Endodermal cell (in vitro differentiated cells): ENCODE measurements around the gene ABLIM3. TPM values are rescaled to one million over a fixed set of nuclear protein-coding genes. Genes with fewer than 3 reads are reported as not detected.

Source experiments
- DNase-seq: peaks from one replicate; pipeline ENCODE4 v3.0.0-alpha.2; 2017
- H3K27ac ChIP-seq: 2 replicates; pipeline ENCODE4 v1.5.1; 2013; ENCODE audit warnings: mild to moderate bottlenecking, low read depth, low read length, moderate library complexity
- H3K27me3 ChIP-seq: 2 replicates; pipeline ENCODE4 v1.6.1; 2013; ENCODE audit warnings: mild to moderate bottlenecking, low read length, moderate library complexity; ENCODE audit not compliant: insufficient read depth, control insufficient read depth, poor library complexity, severe bottlenecking
- H3K36me3 ChIP-seq: 2 replicates; pipeline ENCODE4 v1.7.0; 2013; ENCODE audit warnings: mild to moderate bottlenecking, low read length, moderate library complexity; ENCODE audit not compliant: control insufficient read depth, insufficient read depth
- H3K4me1 ChIP-seq: one replicate; pipeline ENCODE4 v1.7.0; 2013; ENCODE audit warnings: low read length; ENCODE audit not compliant: control insufficient read depth, insufficient read depth
- H3K4me3 ChIP-seq: 2 replicates; pipeline ENCODE4 v1.5.1; 2013; ENCODE audit warnings: mild to moderate bottlenecking, low read length, moderate library complexity
- H3K9ac ChIP-seq: 2 replicates; pipeline ENCODE4 v1.6.1; 2013; ENCODE audit warnings: mild to moderate bottlenecking, low read length, moderate library complexity; ENCODE audit not compliant: poor library complexity, severe bottlenecking; ENCODE audit errors: extremely low read depth
- H3K9me3 ChIP-seq: 2 replicates; pipeline ENCODE4 v1.6.1; 2013; ENCODE audit warnings: mild to moderate bottlenecking, low read length, moderate library complexity; ENCODE audit not compliant: control insufficient read depth
- H3K27ac Mint-ChIP-seq: 2 replicates; pipeline ENCODE4 v1.8.0; 2020; ENCODE audit warnings: mixed read lengths
- H3K27me3 Mint-ChIP-seq: 2 replicates; pipeline ENCODE4 v1.8.0; 2021; ENCODE audit warnings: mild to moderate bottlenecking, mixed read lengths; ENCODE audit not compliant: insufficient read depth
- H3K36me3 Mint-ChIP-seq: 2 replicates; pipeline ENCODE4 v1.8.0; 2020; ENCODE audit warnings: low read depth, mixed read lengths
- H3K4me1 Mint-ChIP-seq: 2 replicates; pipeline ENCODE4 v1.8.0; 2020; ENCODE audit warnings: mixed read lengths
- H3K4me3 Mint-ChIP-seq: 2 replicates; pipeline ENCODE4 v1.8.0; 2020; ENCODE audit warnings: mild to moderate bottlenecking, moderate library complexity, mixed read lengths
- H3K9me3 Mint-ChIP-seq: 2 replicates; pipeline ENCODE4 v1.8.0; 2020; ENCODE audit warnings: mild to moderate bottlenecking, mixed read lengths
- WGBS, 2 experiments: methylation state at CpG; one replicate each; pipeline versions ENCODE4 v1.1.5 to v1.1.7; 2013; ENCODE audit warnings: missing lambda C conversion rate in 2 of 2, mixed read lengths in 1 of 2; ENCODE audit not compliant: insufficient coverage in 1 of 2, insufficient read length in 1 of 2; 5-methylcytosine and 5-hydroxymethylcytosine counted together
- total RNA-seq, 2 donors: library from RNA; stranded (reverse); fragmentation: NEBNext Ultra II Directional in 1 of 2; extraction: Animal tissue kit (Norgen Biotek cat#: 25700) in 1 of 2; gene quantifications; 2 replicates in 1 of 2; 3 replicates in 1 of 2; pipeline ENCODE4 v1.2.1, GENCODE V29; 2021
- TF ChIP-seq, protein P1 (sequence below): fragments of 200-600 bp; sonication (generic); conservative IDR thresholded peaks from 2 replicates; pipeline ENCODE4 v1.5.0; 2021; ENCODE audit warnings: antibody characterized with exemption, mild to moderate bottlenecking

ABLIM3 gene
- total RNA-seq, 2 donors from 2014 or later: 0.24 to 0.66 TPM

DNA sequence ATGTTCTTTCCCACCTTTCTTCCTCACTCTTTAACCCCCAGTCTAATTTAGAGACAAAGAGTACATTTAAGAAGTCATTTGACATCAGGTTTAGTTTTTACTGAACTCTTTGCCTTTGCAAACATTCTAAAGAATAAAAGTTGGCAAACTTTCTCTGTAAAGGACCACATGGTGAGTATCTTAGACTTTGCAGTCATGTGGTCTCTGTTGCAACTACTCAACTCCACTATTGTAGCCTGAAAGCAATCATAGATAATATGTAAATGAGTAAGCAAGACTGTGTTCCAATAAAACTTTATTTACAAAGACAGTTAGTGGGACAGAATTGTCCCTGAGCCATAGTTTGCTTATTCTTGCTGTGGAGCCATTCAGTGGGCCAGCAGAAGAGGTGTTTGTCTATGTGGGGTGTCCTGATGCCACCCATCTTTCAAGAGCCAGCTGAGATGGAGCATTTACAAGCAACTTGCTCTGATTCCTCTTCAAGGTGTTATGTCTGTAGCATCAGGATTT is 25.4 kb downstream of the ABLIM3 start:
- H3K27me3 ChIP-seq: peaks cover 4% of the 10 kb centered on the region
- no peaks in the 10 kb centered on the region for H3K36me3 ChIP-seq
- H3K4me3 ChIP-seq: no peak overlapping the region
- H3K27ac ChIP-seq: no peak overlapping the region
- no peak overlapping the region for H3K4me3 Mint-ChIP-seq
- no peaks in the 10 kb centered on the region for H3K9me3 Mint-ChIP-seq
- no peak overlapping the region for H3K9ac ChIP-seq
- no peaks in the 10 kb centered on the region for H3K4me1 ChIP-seq
- H3K27ac Mint-ChIP-seq: no peak overlapping the region
- no peaks in the 10 kb centered on the region for H3K4me1 Mint-ChIP-seq
- H3K9me3 ChIP-seq: no peaks in the 10 kb centered on the region
- H3K36me3 Mint-ChIP-seq: no peaks in the 10 kb centered on the region
- TF ChIP-seq, protein P1, sequence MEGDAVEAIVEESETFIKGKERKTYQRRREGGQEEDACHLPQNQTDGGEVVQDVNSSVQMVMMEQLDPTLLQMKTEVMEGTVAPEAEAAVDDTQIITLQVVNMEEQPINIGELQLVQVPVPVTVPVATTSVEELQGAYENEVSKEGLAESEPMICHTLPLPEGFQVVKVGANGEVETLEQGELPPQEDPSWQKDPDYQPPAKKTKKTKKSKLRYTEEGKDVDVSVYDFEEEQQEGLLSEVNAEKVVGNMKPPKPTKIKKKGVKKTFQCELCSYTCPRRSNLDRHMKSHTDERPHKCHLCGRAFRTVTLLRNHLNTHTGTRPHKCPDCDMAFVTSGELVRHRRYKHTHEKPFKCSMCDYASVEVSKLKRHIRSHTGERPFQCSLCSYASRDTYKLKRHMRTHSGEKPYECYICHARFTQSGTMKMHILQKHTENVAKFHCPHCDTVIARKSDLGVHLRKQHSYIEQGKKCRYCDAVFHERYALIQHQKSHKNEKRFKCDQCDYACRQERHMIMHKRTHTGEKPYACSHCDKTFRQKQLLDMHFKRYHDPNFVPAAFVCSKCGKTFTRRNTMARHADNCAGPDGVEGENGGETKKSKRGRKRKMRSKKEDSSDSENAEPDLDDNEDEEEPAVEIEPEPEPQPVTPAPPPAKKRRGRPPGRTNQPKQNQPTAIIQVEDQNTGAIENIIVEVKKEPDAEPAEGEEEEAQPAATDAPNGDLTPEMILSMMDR: no peak
- no peak for DNase-seq
- H3K27me3 Mint-ChIP-seq: peaks cover 10% of the 10 kb centered on the region

DNA sequence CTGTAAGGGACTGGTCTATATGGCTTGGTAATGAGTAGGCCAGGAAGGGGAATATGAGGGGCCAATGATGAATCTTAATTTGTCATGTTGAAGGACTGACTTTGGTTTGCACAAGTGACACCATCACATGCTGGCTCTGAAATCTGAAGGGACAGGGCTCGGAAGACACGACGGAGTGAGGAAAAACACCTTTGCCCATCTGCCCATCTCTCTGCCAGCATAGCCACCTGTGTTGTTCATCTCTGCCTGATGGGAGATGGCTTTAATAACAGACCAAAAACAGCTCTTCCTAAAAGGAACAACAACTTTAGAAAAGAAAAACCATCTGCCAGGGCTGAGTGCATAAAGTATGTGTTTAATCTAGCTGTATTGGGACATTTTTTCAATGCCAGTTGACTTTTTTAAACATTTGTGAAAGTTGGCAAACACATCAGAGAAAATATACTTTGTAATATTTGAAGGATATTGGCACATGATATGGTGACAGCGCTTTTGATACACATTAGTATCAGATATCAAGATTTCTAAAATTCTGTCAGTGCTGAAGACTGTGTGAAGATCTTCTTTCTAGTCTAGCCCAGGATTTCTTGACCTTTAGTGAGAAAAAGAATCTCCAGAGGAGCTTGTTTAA is 27.1 kb downstream of the ABLIM3 start:
- Histone ChIP-seq H3K4me1 (no peaks in the 10 kb centered on the region), H3K36me3 (no peaks in the 10 kb centered on the region), H3K27ac (no peak overlapping the region), H3K4me3 (no peak overlapping the region), H3K9ac (no peak overlapping the region), H3K9me3 (no peaks in the 10 kb centered on the region), H3K27me3 (peaks cover 4% of the 10 kb centered on the region)
- TF ChIP-seq, protein P1: no peak
- Mint-ChIP-seq H3K36me3 (no peaks in the 10 kb centered on the region), H3K4me1 (no peaks in the 10 kb centered on the region), H3K9me3 (no peaks in the 10 kb centered on the region), H3K4me3 (no peak overlapping the region), H3K27me3 (peaks cover 7% of the 10 kb centered on the region), H3K27ac (no peak overlapping the region)
- 96 to 100% methylated on average over 3 to 4 of the region's 4 CpGs for WGBS, 2 experiments
- no peak for DNase-seq

DNA sequence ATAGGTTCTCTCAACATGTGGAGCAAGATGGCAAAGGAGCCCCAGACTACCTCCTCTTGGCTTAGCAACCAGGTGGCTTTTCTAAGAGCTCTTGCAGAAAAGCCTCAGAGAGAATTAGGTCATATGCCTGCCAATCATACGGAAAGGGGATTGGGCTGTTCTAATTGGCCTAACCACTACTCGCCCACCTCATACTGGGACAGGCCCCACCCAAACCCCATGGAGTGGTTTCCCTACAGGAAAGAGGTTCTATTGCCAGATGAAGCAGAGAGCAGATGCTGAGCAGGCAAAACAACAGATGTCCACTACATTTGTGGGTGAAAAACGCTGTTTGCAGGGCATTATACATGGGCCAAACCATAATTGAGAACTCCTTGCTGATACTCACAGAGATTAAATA is 29.0 kb downstream of the ABLIM3 start:
- H3K9ac ChIP-seq: no peak overlapping the region
- no peaks in the 10 kb centered on the region for H3K36me3 ChIP-seq
- no peak overlapping the region for H3K27ac ChIP-seq
- Mint-ChIP-seq H3K9me3 (no peaks in the 10 kb centered on the region), H3K4me1 (no peaks in the 10 kb centered on the region), H3K27ac (no peak overlapping the region), H3K27me3 (peaks cover 6% of the 10 kb centered on the region), H3K36me3 (no peaks in the 10 kb centered on the region), H3K4me3 (no peak overlapping the region)
- no peaks in the 10 kb centered on the region for H3K4me1 ChIP-seq
- 83 to 100% methylated on average over 3 of the region's 3 CpGs for WGBS, 2 experiments
- TF ChIP-seq, protein P1: no peak
- no peak overlapping the region for H3K4me3 ChIP-seq
- H3K9me3 ChIP-seq: no peaks in the 10 kb centered on the region
- no peaks in the 10 kb centered on the region for H3K27me3 ChIP-seq
- peak; percentile 58 for DNase-seq
